GM10266 (cell line): ENCODE results near the gene KCNJ12.

ENCODE experiments used
- DNase-seq: peaks from one replicate; pipeline ENCODE4 v3.0.0; 2012; ENCODE audit errors: extremely low spot score
- TF ChIP-seq, protein P1 (sequence below): IDR thresholded peaks from 2 replicates; pipeline ENCODE4 v1.5.1; 2012; ENCODE audit warnings: mild to moderate bottlenecking, low read depth; ENCODE audit not compliant: control insufficient read depth, insufficient read depth; ENCODE audit errors: missing control alignments

The KCNJ12 gene

GRCh38 chr17:21467739-21468490 lies 91.8 kb downstream of the KCNJ12 start:
- DNase-seq: no peak
- TF ChIP-seq, protein P1, sequence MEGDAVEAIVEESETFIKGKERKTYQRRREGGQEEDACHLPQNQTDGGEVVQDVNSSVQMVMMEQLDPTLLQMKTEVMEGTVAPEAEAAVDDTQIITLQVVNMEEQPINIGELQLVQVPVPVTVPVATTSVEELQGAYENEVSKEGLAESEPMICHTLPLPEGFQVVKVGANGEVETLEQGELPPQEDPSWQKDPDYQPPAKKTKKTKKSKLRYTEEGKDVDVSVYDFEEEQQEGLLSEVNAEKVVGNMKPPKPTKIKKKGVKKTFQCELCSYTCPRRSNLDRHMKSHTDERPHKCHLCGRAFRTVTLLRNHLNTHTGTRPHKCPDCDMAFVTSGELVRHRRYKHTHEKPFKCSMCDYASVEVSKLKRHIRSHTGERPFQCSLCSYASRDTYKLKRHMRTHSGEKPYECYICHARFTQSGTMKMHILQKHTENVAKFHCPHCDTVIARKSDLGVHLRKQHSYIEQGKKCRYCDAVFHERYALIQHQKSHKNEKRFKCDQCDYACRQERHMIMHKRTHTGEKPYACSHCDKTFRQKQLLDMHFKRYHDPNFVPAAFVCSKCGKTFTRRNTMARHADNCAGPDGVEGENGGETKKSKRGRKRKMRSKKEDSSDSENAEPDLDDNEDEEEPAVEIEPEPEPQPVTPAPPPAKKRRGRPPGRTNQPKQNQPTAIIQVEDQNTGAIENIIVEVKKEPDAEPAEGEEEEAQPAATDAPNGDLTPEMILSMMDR: no peak
